Suppressor macrophage treated with lipopolysaccharide for 1 hour (primary cell): Measurements from ENCODE around the gene SNED1.

ENCODE experiments used
- DNase-seq, 3 donors: peaks; one replicate each; pipeline ENCODE4 v3.0.0-alpha.2; 2020 to 2022

The SNED1 gene

GRCh38 chr2:241070361-241070760, 71.9 kb downstream of the SNED1 start:
- no peak for DNase-seq

- DNase-seq, result no peak
Measured at GRCh38 chr2:241070811-241071676, 72.6 kb downstream of the SNED1 start.

- DNase-seq, result no peak
Measured at GRCh38 chr2:241071677-241072111, 73.3 kb downstream of the SNED1 start.

- DNase-seq, result no peak
Measured at GRCh38 chr2:241072151-241072550, 73.7 kb downstream of the SNED1 start.

GRCh38 chr2:241072553-241073165, 74.2 kb downstream of the SNED1 start:
- no peak for DNase-seq

- no peak for DNase-seq
Measured at GRCh38 chr2:241073166-241074064, 75.0 kb downstream of the SNED1 start.

GRCh38 chr2:241074065-241074818, 75.8 kb downstream of the SNED1 start:
- DNase-seq, result no peak

- DNase-seq, result no peak
Measured at GRCh38 chr2:241074901-241075540, 76.6 kb downstream of the SNED1 start.

GRCh38 chr2:241080405-241081189, 82.2 kb downstream of the SNED1 start:
- no peak for DNase-seq

- no peak for DNase-seq
Measured at GRCh38 chr2:241081190-241081642, 82.8 kb downstream of the SNED1 start.

- no peak for DNase-seq
Measured at GRCh38 chr2:241081643-241082340, 83.4 kb downstream of the SNED1 start.

- no peak for DNase-seq
Measured at GRCh38 chr2:241082341-241083090, 84.1 kb downstream of the SNED1 start.

- no peak for DNase-seq
Measured at GRCh38 chr2:241083091-241083415, 84.6 kb downstream of the SNED1 start.

GRCh38 chr2:241084856-241085444, 86.5 kb downstream of the SNED1 start:
- DNase-seq, result no peak

GRCh38 chr2:241087420-241088268, 89.2 kb downstream of the SNED1 start:
- no peak for DNase-seq

GRCh38 chr2:241088376-241088775, 90.0 kb downstream of the SNED1 start:
- DNase-seq, result no peak

GRCh38 chr2:241088791-241089732, 90.6 kb downstream of the SNED1 start:
- DNase-seq, result no peak
